GM12892 (cell line): Measurements from ENCODE around the gene LRIT2.

Source experiments
- POLR2A ChIP-seq: IDR thresholded peaks from 2 replicates; pipeline ENCODE4 v1.6.1; 2011; ENCODE audit warnings: low read depth, low read length, control low read depth
- POLR2AphosphoS5 ChIP-seq: IDR thresholded peaks from 2 replicates; pipeline ENCODE4 v1.6.1; 2011; ENCODE audit warnings: low read depth, low read length, control low read depth
- TAF1 ChIP-seq: IDR thresholded peaks from 2 replicates; pipeline ENCODE4 v1.6.1; 2011; ENCODE audit warnings: low read depth, mild to moderate bottlenecking, control low read depth, low read length, borderline replicate concordance

GRCh38 chr10:84241185-84241790 lies 15.9 kb upstream of the LRIT2 start, which contains the start of gene LRIT1:
- TF ChIP-seq POLR2A: no peak
- no peak for TF ChIP-seq POLR2AphosphoS5
- no peak for TF ChIP-seq TAF1
